MM.1S (cell line): ENCODE data around the gene ZDHHC22.

Source experiments
- DNase-seq: peaks from one replicate; pipeline ENCODE4 v3.0.0-alpha.2; 2015
- H2AFZ ChIP-seq: fragments of 300-600 bp; sonication (generic); 2 replicates; pipeline ENCODE4 v1.6.0; 2016; ENCODE audit warnings: antibody characterized with exemption, low read length
- H3F3A ChIP-seq: fragments of 300-600 bp; sonication (generic); 2 replicates; pipeline ENCODE4 v1.6.1; 2016; ENCODE audit warnings: mild to moderate bottlenecking, antibody characterized with exemption, low read length, moderate library complexity, mixed read lengths; ENCODE audit not compliant: insufficient read depth
- H3K27ac ChIP-seq: fragments of 300-600 bp; sonication (generic); 2 replicates; pipeline ENCODE4 v1.5.1; 2016; ENCODE audit warnings: mild to moderate bottlenecking, low read length
- H3K27me3 ChIP-seq: fragments of 300-600 bp; sonication (generic); replicated peaks from 2 replicates; pipeline ENCODE4 v1.6.0; 2016; ENCODE audit warnings: low read length; ENCODE audit not compliant: insufficient read depth
- H3K36me3 ChIP-seq: fragments of 300-600 bp; sonication (generic); replicated peaks from 2 replicates; pipeline ENCODE4 v1.6.1; 2016; ENCODE audit warnings: mild to moderate bottlenecking, low read length, mixed read lengths; ENCODE audit not compliant: insufficient read depth
- H3K4me1 ChIP-seq: fragments of 300-600 bp; sonication (generic); 2 replicates; pipeline ENCODE4 v1.6.1; 2016; ENCODE audit warnings: low read length, mixed read lengths
- H3K4me2 ChIP-seq: fragments of 300-600 bp; sonication (generic); 2 replicates; pipeline ENCODE4 v1.6.0; 2016; ENCODE audit warnings: low read depth, low read length
- H3K4me3 ChIP-seq: fragments of 300-600 bp; sonication (generic); 2 replicates; pipeline ENCODE4 v1.5.1; 2016; ENCODE audit warnings: low read length, mixed read lengths
- H3K79me2 ChIP-seq: fragments of 300-600 bp; sonication (generic); 2 replicates; pipeline ENCODE4 v1.6.1; 2016; ENCODE audit warnings: mixed run types, low read length, mixed read lengths
- H3K9ac ChIP-seq: fragments of 300-600 bp; sonication (generic); 2 replicates; pipeline ENCODE4 v1.6.1; 2016; ENCODE audit warnings: low read length, mixed read lengths
- H3K9me2 ChIP-seq: fragments of 300-600 bp; sonication (generic); replicated peaks from 2 replicates; pipeline ENCODE4 v1.6.1; 2016; ENCODE audit warnings: mild to moderate bottlenecking, low read length, mixed read lengths; ENCODE audit not compliant: insufficient read depth
- H3K9me3 ChIP-seq: fragments of 300-600 bp; sonication (generic); replicated peaks from 2 replicates; pipeline ENCODE4 v1.6.1; 2016; ENCODE audit warnings: mild to moderate bottlenecking, low read length, mixed read lengths; ENCODE audit not compliant: insufficient read depth
- H4K20me1 ChIP-seq: fragments of 300-600 bp; sonication (generic); 2 replicates; pipeline ENCODE4 v1.6.1; 2016; ENCODE audit warnings: mild to moderate bottlenecking, low read length, moderate library complexity, mixed read lengths; ENCODE audit not compliant: insufficient read depth
- EZH2 ChIP-seq: fragments of 300-600 bp; sonication (generic); optimal IDR thresholded peaks from 2 replicates; pipeline ENCODE3; 2017; ENCODE audit warnings: low read depth, mild to moderate bottlenecking, antibody characterized with exemption, low read length, mixed read lengths
- EZH2phosphoT487 ChIP-seq: fragments of 300-600 bp; sonication (generic); IDR thresholded peaks from 2 replicates; pipeline ENCODE4 v1.6.1; 2018; ENCODE audit warnings: antibody characterized with exemption, low read length
- TF ChIP-seq, protein P1 (sequence below): fragments of 300-600 bp; sonication (generic); IDR thresholded peaks from 2 replicates; pipeline ENCODE4 v1.5.1; 2016; ENCODE audit warnings: antibody characterized with exemption, low read length, mixed read lengths

Gene ZDHHC22

DNA sequence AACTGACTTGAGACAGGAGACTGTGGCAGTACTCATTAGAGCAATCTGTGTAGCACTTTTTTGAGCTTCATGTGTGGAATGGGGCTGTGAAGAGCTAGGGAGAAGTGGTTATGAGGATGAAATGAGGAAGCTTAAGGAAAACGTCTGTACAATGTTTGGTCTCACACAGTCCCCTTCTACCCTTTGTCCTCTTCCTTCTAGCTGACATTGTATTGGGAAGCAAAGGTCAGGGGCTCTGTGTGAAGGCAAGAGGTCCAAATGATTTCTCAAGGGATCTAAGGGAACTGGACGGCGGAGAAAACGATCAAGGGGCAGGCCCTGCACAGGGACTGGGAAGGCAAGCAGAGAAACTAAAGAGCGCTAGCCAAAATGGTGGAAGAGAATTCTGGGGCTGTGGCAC, 56.6 kb downstream of the ZDHHC22 start:
- H2AFZ ChIP-seq: no peak overlapping the region
- H4K20me1 ChIP-seq: no peaks in the 10 kb centered on the region
- no peak overlapping the region for H3K27ac ChIP-seq
- no peak overlapping the region for H3K4me2 ChIP-seq
- no peaks in the 10 kb centered on the region for H3K36me3 ChIP-seq
- TF ChIP-seq, protein P1, sequence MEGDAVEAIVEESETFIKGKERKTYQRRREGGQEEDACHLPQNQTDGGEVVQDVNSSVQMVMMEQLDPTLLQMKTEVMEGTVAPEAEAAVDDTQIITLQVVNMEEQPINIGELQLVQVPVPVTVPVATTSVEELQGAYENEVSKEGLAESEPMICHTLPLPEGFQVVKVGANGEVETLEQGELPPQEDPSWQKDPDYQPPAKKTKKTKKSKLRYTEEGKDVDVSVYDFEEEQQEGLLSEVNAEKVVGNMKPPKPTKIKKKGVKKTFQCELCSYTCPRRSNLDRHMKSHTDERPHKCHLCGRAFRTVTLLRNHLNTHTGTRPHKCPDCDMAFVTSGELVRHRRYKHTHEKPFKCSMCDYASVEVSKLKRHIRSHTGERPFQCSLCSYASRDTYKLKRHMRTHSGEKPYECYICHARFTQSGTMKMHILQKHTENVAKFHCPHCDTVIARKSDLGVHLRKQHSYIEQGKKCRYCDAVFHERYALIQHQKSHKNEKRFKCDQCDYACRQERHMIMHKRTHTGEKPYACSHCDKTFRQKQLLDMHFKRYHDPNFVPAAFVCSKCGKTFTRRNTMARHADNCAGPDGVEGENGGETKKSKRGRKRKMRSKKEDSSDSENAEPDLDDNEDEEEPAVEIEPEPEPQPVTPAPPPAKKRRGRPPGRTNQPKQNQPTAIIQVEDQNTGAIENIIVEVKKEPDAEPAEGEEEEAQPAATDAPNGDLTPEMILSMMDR: no peak
- TF ChIP-seq EZH2 (no peak), EZH2phosphoT487 (no peak)
- H3K4me1 ChIP-seq: peaks cover 20% of the 10 kb centered on the region; the same call in 1 of the 2 replicates
- no peaks in the 10 kb centered on the region for H3K9me2 ChIP-seq
- H3F3A ChIP-seq: 0 out of 2 replicates have a peak, but pooled peaks cover 12% of the 10 kb centered on the region
- no peaks in the 10 kb centered on the region for H3K79me2 ChIP-seq
- no peaks in the 10 kb centered on the region for H3K27me3 ChIP-seq
- no peaks in the 10 kb centered on the region for H3K9me3 ChIP-seq
- no peak overlapping the region for H3K4me3 ChIP-seq
- no peak for DNase-seq
- H3K9ac ChIP-seq: no peak overlapping the region

DNA sequence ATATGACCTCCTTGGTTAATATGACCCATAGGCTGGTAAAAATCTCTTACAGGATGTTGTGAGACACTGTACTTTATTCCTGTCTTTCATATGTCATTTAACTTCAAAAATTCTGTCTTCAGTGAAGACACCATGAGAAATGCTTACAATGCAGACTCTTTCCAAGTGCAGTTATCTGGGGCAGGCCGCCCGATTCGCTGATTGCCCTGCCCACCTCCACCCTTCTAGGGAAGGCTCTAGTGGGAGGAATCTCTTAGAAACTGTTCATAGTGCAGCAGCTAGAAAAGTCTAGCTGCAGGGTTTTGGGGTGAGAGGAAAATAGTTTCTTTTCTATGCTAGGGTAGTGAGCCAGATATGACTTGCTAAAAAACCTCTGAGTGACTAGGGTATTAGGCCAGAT, 58.5 kb downstream of the ZDHHC22 start:
- Histone ChIP-seq H3K4me2 (no peak overlapping the region), H3K9me2 (no peaks in the 10 kb centered on the region), H3K27ac (peak overlapping the region; percentile 13; the same call in 1 of the 2 replicates)

DNA sequence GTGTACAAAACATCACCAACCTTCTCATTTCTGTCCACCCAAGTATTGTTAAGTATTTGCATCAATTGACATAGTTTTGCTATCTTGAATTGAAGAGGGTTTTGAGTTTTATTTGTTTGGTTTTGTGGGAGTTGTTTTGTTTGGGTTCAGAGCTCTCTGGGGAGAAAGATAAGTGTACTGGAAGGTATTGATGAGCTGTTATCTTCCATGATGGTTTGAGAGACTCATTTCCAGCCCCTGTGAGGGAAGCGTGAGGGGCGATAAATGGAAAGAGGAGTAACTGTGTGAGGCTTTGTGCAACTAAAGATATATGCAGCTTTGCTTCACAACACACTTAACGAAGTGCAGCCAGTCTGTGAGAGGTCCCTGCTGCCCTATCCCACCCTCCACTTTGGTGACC, 59.2 kb downstream of the ZDHHC22 start:
- TF ChIP-seq EZH2: no peak
- no peak for TF ChIP-seq EZH2phosphoT487
- TF ChIP-seq, protein P1: no peak
- no peak for DNase-seq
- H3K79me2 ChIP-seq: no peaks in the 10 kb centered on the region
- H2AFZ ChIP-seq: no peak overlapping the region
- H3K27me3 ChIP-seq: no peaks in the 10 kb centered on the region
- 0 out of 2 replicates have a peak, but pooled peaks cover 12% of the 10 kb centered on the region for H3F3A ChIP-seq
- no peaks in the 10 kb centered on the region for H3K36me3 ChIP-seq
- peak overlapping the region; percentile 85; the same call in 1 of the 2 replicates for H3K27ac ChIP-seq
- H3K4me3 ChIP-seq: no peak overlapping the region
- no peak overlapping the region for H3K9ac ChIP-seq
- H3K4me1 ChIP-seq: peaks cover 20% of the 10 kb centered on the region; the same call in 1 of the 2 replicates
- H4K20me1 ChIP-seq: no peaks in the 10 kb centered on the region
- H3K9me2 ChIP-seq: no peaks in the 10 kb centered on the region
- no peak overlapping the region for H3K4me2 ChIP-seq
- H3K9me3 ChIP-seq: no peaks in the 10 kb centered on the region

More for the DNA sequence above, 58.5 kb downstream of the ZDHHC22 start:
- no peak for DNase-seq
- Histone ChIP-seq H3K4me1 (peaks cover 20% of the 10 kb centered on the region; the same call in 1 of the 2 replicates), H2AFZ (no peak overlapping the region), H3K79me2 (no peaks in the 10 kb centered on the region), H3K4me3 (no peak overlapping the region), H3K36me3 (no peaks in the 10 kb centered on the region), H3K27me3 (no peaks in the 10 kb centered on the region), H3K9me3 (no peaks in the 10 kb centered on the region), H3F3A (0 out of 2 replicates have a peak, but pooled peaks cover 12% of the 10 kb centered on the region), H4K20me1 (no peaks in the 10 kb centered on the region), H3K9ac (no peak overlapping the region)
- TF ChIP-seq EZH2phosphoT487: no peak
- TF ChIP-seq, protein P1: no peak
- no peak for TF ChIP-seq EZH2
